ENCODE results near the gene C7. TPM values are rescaled to one million over a fixed set of nuclear protein-coding genes. Genes with fewer than 3 reads are reported as not detected.
"Not testable (repeated sequence)": the region's sequence is repeated elsewhere in the genome, so short reads cannot be mapped to it uniquely, and the experiment has no call there.

C7 gene
- polyA plus RNA-seq, 3 donors from 2014 or later = not detected

DNA sequence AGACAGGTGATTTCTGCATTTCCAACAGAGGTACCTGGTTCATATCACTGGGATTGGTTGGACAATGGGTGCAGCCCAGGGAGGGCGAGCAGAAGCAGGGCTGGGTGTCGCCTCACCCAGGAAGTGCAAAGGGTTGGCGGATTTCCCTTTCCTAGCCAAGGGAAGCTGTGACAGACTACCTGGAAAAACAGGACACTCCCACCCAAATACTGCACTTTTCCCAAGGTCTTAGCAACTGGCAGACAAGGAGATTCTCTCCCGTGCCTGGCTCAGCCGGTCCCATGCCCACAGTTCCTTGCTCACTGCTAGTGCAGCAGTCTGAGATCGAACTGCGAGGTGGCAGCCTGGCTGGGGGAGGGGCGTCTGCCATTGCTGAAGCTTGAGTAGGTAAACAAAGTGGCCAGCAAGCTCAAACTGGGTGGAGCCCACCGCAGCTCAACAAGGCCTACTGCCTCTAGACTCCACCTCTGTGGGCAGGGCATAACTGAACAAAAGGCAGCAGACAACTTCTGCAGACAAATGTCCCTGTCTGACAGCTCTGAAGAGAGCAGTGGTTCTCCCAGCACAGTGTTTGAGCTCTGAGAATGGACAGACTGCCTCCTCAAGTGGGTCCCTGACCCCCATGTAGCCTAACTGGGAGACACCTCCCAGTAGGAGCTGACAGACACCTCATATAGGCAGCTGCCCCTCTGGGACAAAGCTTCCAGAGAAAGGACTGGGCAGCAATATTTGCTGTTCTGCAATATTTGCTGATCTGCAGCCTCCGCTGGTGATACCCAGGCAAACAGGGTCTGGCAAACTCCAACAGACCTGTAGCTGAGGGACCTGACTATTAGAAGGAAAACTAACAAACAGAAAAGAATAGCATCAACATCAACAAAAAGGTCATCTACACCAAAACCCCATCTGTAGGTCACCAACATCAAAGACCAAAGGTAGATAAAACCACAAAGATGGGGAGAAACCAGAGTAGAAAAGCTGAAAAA, 13.6 kb upstream of the C7 start:
- H3K4me1 Mint-ChIP-seq; H3K4me3 Mint-ChIP-seq; H3K27ac Mint-ChIP-seq; H3K36me3 Mint-ChIP-seq; H3K9me3 Mint-ChIP-seq; H3K27me3 Mint-ChIP-seq (ENCODE audit: low read depth in 3 of 3); DNase-seq: not testable (repeated sequence)

DNA sequence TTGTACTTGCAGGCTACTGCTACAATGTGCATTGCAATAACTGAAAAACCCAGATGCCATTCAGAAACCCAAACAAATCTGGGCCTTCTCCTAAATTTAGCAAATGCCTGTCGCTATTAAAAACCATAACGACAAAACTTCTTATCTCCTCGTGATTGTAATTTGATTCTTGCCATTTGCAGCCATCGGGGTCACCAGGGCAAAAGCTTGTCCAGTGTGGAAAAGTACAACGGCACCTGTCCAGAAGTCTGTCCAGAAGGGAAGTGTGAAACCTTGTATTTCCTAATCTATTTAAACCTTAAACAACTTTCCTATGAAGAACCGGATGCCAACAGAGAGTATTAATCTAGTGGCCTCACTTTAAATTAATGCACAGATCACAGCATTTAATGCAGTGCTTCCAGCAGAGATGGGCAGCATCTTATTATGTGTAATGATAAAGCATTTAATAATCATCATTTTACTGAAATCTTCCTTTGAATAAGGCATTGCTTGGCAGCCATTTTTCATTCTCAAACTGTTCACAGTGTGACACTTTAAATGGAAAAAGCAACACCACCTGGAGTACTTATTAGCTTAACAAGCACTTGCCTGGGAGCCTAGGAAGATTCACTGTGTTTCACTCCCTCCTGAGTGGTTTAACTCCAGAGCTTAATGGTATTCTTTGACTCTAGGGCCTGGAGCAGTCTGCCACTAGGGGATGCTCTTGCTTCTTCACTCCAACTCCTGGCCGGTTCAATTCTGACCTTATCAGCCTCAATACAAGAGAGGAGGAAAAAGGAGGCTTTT, 4.9 kb upstream of the C7 start:
- no peak overlapping the region for H3K27ac Mint-ChIP-seq
- H3K27me3 Mint-ChIP-seq (ENCODE audit: low read depth in 3 of 3) = peaks cover 0 to 9% (median 7%) of the 10 kb centered on the region in 3 donors
- H3K9me3 Mint-ChIP-seq = no peaks in the 10 kb centered on the region
- DNase-seq = no peak
- H3K4me1 Mint-ChIP-seq = no peaks in the 10 kb centered on the region
- no peak overlapping the region for H3K4me3 Mint-ChIP-seq
- peaks cover 0 to 2% (median 0%) of the 10 kb centered on the region in 3 donors for H3K36me3 Mint-ChIP-seq

DNA sequence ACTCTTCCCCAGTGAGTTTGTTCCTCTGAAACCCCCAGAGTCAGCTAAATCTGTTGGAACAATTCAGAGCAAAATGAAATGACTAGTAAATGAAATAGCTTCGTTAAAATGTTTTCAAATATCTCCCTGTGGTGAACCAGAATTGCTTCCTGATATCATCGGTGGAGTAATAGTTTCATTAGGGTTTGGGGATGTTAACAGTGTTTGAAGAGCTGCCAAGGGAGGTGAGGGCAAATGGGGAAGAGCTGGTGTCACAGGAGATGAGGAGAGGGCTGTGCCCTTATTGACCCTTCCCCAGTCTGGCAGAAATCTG, 4.3 kb upstream of the C7 start:
- Mint-ChIP-seq H3K4me3 (no peak overlapping the region), H3K9me3 (no peaks in the 10 kb centered on the region), H3K36me3 (no peaks in the 10 kb centered on the region), H3K4me1 (no peaks in the 10 kb centered on the region), H3K27me3 (ENCODE audit: low read depth in 3 of 3) (peaks cover 3 to 9% (median 7%) of the 10 kb centered on the region in 3 donors), H3K27ac (no peak overlapping the region)
- no peak for DNase-seq

DNA sequence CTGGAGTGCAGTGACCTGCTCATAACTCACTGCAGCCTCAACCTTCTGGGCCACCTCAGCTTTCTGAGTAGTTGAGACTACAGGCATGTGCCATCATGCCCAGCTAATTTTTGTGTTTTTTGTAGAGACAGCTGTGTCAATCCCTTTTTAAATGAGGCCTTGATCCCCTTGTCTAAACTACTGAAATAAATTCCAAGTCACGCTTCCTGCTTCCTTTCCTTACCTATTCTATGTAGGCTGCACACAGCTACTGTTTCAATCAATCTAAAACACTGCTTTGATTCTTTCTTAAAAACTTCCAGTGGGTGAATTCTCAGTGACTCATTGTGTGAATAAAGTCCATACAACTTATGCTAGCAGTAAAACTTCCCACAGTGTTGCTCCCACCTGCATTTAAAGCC, 2.9 kb upstream of the C7 start:
- Mint-ChIP-seq H3K9me3 (peaks cover 0 to 2% (median 0%) of the 10 kb centered on the region in 6 donors), H3K4me1 (no peaks in the 10 kb centered on the region), H3K4me3 (no peak overlapping the region), H3K27me3 (ENCODE audit: low read depth in 3 of 3) (peaks cover 3 to 9% (median 7%) of the 10 kb centered on the region in 3 donors), H3K27ac (no peak overlapping the region), H3K36me3 (no peaks in the 10 kb centered on the region)
- no peak for DNase-seq

DNA sequence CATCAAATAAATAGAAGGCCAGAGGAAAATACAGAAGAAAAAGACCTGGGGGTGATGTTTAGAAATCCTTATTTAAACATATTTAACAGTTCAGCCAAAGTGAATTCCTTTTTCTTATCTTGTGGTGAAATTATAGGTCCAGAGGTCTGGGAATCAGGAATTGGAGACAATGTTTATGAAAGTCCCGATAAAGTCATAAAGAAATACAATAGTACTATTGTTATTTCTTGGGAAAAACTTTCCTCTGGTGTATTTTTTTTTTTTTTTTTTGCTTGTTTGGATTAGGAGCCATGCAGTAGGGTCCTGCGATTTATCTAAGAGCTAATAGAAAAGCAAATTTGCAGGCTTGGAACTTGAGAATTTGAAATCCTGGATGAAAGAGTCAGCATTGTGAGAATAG, 426 bp downstream of the C7 start:
- Mint-ChIP-seq H3K4me1 (no peaks in the 10 kb centered on the region), H3K4me3 (no peak overlapping the region), H3K9me3 (peaks cover 0 to 3% (median 0%) of the 10 kb centered on the region in 6 donors), H3K36me3 (no peaks in the 10 kb centered on the region), H3K27ac (no peak overlapping the region), H3K27me3 (ENCODE audit: low read depth in 3 of 3) (peaks cover 3 to 9% (median 9%) of the 10 kb centered on the region in 3 donors)
- no peak for DNase-seq

DNA sequence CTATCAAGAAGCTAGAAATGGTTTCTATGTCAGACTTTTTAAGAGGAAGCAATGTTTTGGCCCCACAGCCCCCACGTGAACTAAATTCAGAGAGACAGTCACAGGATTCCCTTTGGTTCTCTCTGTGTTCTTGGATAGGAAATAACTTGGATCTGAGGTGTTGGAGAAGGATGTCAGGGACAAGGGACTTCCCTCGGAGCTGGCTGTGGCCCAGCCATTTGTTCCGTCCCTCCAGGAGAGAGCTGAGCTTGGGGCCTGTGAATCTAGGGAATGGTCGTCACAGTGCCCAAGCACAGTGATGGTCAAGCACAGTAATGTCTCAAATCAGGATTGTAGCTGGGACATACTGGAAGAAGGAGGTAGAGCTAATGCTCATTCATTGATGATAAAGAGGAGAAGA, 2.0 kb downstream of the C7 start:
- Mint-ChIP-seq H3K4me3 (no peak overlapping the region), H3K4me1 (no peaks in the 10 kb centered on the region), H3K27ac (no peak overlapping the region), H3K27me3 (ENCODE audit: low read depth in 3 of 3) (peaks cover 3 to 7% (median 6%) of the 10 kb centered on the region in 3 donors), H3K36me3 (no peaks in the 10 kb centered on the region), H3K9me3 (peaks cover 0 to 3% (median 0%) of the 10 kb centered on the region in 6 donors)
- no peak for DNase-seq

DNA sequence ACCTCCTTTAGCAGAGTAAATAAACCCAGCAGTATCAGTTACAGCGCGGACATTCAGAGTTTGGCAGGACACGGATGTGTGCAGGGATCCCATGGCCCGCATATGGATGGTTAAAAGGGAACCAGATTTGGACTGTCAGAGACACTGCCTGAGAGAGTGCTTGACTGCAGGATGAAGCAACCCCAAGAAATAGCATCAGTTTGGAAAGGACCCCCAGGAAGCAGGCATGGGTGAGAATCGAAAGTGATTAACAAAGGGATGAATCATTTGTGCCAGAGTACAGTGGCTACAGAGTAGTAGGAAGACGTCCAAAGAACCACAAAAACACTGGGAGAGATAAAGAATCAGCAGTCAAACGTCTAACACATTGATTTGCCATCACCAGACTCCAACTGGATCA, 5.5 kb downstream of the C7 start:
- Mint-ChIP-seq H3K4me1 (no peaks in the 10 kb centered on the region), H3K9me3 (peaks cover 0 to 6% (median 0%) of the 10 kb centered on the region in 6 donors), H3K27ac (no peak overlapping the region), H3K4me3 (no peak overlapping the region), H3K36me3 (no peaks in the 10 kb centered on the region), H3K27me3 (ENCODE audit: low read depth in 3 of 3) (peaks cover 2 to 11% (median 3%) of the 10 kb centered on the region in 3 donors)
- DNase-seq = no peak

DNA sequence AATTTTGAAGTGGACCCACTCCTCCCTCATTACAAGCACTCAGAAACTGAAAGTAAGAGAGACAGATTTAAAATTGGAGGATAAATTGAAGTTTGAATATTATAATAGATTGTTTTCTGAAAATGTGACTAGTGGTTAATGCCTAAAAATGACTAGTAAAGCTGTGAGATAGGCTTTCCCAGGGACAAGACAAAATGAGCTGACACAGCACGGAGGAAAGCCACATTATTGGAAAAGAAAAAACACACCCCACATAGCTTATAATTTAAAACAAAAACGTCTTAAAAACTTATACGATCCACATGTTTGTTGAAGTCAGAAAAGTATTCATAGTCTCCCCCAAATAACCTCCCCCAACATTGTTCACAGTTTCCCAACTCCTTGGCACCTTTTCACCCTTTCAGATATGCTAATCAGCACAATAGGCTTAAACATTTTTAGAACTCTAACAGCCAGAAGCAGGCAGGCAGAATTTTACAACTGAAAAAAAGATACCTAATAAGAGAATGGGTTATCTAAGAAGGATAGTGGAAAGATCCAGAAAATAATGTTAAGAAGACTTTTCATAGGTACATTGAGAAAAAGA, 6.1 kb downstream of the C7 start:
- no peak overlapping the region for H3K27ac Mint-ChIP-seq
- no peak overlapping the region for H3K4me3 Mint-ChIP-seq
- no peaks in the 10 kb centered on the region for H3K36me3 Mint-ChIP-seq
- no peak for DNase-seq
- peaks cover 0 to 6% (median 0%) of the 10 kb centered on the region in 6 donors for H3K9me3 Mint-ChIP-seq
- H3K4me1 Mint-ChIP-seq = no peaks in the 10 kb centered on the region
- peaks cover 2 to 11% (median 3%) of the 10 kb centered on the region in 3 donors for H3K27me3 Mint-ChIP-seq (ENCODE audit: low read depth in 3 of 3)

DNA sequence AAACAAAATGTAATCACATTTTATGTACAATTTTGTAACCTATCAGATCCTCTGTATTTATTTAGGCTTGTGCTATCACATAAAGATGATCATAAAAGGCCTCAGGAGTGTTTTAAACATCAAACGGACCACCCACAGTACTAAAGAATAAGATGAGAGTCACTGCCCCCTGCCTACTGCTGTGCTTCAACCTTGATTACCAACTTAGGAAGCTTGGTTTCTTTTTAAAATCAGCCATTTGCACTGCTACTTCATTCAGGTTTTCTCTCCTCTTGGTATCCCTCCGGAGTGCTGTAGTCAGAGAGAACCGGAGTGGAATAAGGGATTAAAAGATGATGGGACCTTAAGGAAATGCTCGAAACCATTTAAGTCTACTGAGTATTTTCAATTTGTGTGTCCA, 6.9 kb downstream of the C7 start:
- Mint-ChIP-seq H3K27me3 (ENCODE audit: low read depth in 3 of 3) (peaks cover 2 to 11% (median 3%) of the 10 kb centered on the region in 3 donors), H3K4me3 (no peak overlapping the region), H3K4me1 (no peaks in the 10 kb centered on the region), H3K36me3 (no peaks in the 10 kb centered on the region), H3K9me3 (peaks cover 0 to 6% (median 0%) of the 10 kb centered on the region in 6 donors), H3K27ac (no peak overlapping the region)
- no peak for DNase-seq

DNA sequence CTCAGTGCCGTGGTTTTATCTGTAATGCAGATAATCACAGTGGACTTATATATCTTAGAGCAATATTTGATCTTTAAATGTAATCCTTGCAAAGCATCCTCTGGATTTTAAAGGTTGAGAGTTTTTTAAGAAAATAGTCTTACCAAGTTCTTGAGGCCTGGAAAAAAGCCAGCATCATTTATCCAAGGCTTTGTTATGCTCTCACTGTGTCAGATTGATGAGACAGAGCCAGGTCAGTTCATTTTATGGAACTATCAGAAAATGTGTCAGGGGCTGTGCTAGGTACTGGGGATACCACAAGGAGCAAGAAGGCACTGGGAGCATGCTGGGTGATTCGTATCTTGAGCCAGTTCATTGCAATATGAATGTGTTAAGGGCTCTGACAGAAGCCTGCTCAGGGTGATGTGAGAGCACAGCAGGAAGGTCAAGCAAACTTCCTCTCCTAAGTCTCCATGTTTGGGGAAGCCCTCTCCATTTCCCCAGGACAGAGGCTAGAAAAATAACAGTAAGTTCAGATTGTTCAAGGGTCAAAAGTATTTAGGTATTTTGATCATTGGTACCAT, 19.7 kb downstream of the C7 start:
- Mint-ChIP-seq H3K36me3 (peaks cover 0 to 7% (median 0%) of the 10 kb centered on the region in 3 donors), H3K27me3 (ENCODE audit: low read depth in 3 of 3) (peaks cover 2 to 4% (median 3%) of the 10 kb centered on the region in 3 donors), H3K9me3 (peaks cover 2 to 26% (median 7%) of the 10 kb centered on the region in 6 donors), H3K4me1 (no peaks in the 10 kb centered on the region), H3K27ac (no peak overlapping the region), H3K4me3 (no peak overlapping the region)
- no peak for DNase-seq

DNA sequence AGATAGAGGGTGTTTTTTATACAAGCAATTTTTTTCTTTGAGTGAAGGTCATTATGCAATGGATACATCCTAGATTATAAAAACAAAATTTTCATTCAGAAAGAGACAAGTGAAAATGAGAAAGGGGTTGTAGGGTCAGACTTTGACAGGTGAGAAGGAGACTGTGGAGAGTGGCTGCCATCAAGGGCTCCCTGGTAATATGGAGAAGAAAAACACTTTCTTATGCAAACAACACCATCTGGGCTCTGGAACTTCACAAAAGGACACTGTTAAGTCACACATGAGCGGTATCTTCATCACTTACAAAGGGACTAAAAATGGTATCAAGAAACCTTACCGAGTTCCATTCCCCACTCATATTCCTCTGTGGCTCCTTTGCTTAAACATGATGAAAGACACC, 23.5 kb downstream of the C7 start:
- Mint-ChIP-seq H3K4me1 (no peaks in the 10 kb centered on the region), H3K4me3 (no peak overlapping the region), H3K27ac (no peak overlapping the region), H3K27me3 (ENCODE audit: low read depth in 3 of 3) (peaks cover 0 to 2% (median 0%) of the 10 kb centered on the region in 3 donors), H3K36me3 (no peaks in the 10 kb centered on the region), H3K9me3 (peaks cover 0 to 2% (median 0%) of the 10 kb centered on the region in 6 donors)
- DNase-seq = no peak

DNA sequence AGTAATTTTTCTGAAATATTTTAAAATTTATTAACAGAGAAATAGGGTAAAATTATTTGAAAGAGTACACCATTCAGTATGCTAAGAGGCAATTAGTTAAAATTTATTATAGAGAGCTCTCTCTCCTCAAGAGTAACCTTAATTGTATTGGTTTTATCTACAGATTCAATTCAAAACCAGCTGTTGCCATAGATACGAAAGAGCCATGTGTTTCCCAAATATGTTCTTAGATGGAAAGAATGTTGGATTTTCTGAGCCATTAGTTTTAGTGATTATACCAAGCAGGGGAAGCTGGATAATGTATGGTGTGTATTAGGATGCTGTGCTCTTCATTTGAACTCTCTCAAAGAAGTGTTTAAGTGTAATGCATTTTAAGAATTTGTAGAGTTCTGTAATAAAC, 27.8 kb downstream of the C7 start:
- H3K27me3 Mint-ChIP-seq (ENCODE audit: low read depth in 3 of 3) = peaks cover 0 to 4% (median 0%) of the 10 kb centered on the region in 3 donors
- H3K36me3 Mint-ChIP-seq = no peaks in the 10 kb centered on the region
- no peaks in the 10 kb centered on the region for H3K4me1 Mint-ChIP-seq
- no peak for DNase-seq
- H3K9me3 Mint-ChIP-seq = no peaks in the 10 kb centered on the region
- no peak overlapping the region for H3K4me3 Mint-ChIP-seq
- H3K27ac Mint-ChIP-seq = no peak overlapping the region

DNA sequence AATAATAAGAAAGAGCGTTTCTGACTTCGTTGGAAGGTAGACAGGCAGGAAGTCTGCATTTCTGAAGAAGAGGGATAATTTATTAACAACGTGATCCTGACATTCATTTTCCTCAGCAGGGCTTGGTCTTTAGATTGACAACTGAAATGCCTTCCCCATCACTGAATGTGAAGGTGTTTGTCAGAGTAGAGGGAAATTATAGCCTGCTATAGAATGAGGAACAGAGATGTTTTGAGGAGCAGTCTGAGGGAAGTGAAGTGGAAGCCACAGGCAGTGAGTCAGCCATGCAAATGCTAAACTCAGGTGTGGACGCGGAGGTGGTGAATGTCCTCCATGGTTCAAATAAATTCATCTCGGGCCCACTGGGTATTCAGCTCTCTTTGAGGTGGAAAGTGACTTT, 30.5 kb downstream of the C7 start:
- no peak for DNase-seq
- Mint-ChIP-seq H3K27me3 (ENCODE audit: low read depth in 3 of 3) (peaks cover 0 to 4% (median 0%) of the 10 kb centered on the region in 3 donors), H3K4me3 (no peak overlapping the region), H3K9me3 (no peaks in the 10 kb centered on the region), H3K27ac (no peak overlapping the region), H3K36me3 (no peaks in the 10 kb centered on the region), H3K4me1 (no peaks in the 10 kb centered on the region)

Data from immature natural killer cell (primary cell).